Measurements from ENCODE around the gene KLK11. TPM values are rescaled to one million over a fixed set of nuclear protein-coding genes. Genes with fewer than 3 reads are reported as not detected.

The KLK11 gene
- total and polyA plus RNA-seq, 2 of the 8 experiments (the other 6 are each of a cell fraction or from before 2014, with no cell fraction given): 0.45 TPM; not detected in 1

DNA sequence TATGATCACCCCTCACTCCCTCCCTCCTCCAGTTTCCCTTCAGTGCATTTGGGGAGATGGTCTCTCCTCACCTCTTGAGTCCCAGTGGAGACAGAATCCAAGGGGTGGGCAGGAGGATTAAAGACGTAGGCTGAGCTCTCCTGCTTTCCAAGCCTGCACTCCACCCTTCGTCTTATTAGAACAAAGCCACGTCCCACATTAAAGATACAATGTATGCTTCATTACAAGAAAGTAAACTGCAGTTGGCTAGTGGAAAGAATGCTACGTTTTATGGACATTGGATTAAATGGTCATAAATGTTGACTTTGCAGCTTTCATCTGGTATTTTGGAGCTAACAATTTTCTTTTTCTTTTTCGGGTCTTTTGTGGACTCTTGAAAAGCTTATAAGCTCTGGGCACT lies 1.5 kb upstream of the KLK11 start (continued):
- TF ChIP-seq, protein P1, sequence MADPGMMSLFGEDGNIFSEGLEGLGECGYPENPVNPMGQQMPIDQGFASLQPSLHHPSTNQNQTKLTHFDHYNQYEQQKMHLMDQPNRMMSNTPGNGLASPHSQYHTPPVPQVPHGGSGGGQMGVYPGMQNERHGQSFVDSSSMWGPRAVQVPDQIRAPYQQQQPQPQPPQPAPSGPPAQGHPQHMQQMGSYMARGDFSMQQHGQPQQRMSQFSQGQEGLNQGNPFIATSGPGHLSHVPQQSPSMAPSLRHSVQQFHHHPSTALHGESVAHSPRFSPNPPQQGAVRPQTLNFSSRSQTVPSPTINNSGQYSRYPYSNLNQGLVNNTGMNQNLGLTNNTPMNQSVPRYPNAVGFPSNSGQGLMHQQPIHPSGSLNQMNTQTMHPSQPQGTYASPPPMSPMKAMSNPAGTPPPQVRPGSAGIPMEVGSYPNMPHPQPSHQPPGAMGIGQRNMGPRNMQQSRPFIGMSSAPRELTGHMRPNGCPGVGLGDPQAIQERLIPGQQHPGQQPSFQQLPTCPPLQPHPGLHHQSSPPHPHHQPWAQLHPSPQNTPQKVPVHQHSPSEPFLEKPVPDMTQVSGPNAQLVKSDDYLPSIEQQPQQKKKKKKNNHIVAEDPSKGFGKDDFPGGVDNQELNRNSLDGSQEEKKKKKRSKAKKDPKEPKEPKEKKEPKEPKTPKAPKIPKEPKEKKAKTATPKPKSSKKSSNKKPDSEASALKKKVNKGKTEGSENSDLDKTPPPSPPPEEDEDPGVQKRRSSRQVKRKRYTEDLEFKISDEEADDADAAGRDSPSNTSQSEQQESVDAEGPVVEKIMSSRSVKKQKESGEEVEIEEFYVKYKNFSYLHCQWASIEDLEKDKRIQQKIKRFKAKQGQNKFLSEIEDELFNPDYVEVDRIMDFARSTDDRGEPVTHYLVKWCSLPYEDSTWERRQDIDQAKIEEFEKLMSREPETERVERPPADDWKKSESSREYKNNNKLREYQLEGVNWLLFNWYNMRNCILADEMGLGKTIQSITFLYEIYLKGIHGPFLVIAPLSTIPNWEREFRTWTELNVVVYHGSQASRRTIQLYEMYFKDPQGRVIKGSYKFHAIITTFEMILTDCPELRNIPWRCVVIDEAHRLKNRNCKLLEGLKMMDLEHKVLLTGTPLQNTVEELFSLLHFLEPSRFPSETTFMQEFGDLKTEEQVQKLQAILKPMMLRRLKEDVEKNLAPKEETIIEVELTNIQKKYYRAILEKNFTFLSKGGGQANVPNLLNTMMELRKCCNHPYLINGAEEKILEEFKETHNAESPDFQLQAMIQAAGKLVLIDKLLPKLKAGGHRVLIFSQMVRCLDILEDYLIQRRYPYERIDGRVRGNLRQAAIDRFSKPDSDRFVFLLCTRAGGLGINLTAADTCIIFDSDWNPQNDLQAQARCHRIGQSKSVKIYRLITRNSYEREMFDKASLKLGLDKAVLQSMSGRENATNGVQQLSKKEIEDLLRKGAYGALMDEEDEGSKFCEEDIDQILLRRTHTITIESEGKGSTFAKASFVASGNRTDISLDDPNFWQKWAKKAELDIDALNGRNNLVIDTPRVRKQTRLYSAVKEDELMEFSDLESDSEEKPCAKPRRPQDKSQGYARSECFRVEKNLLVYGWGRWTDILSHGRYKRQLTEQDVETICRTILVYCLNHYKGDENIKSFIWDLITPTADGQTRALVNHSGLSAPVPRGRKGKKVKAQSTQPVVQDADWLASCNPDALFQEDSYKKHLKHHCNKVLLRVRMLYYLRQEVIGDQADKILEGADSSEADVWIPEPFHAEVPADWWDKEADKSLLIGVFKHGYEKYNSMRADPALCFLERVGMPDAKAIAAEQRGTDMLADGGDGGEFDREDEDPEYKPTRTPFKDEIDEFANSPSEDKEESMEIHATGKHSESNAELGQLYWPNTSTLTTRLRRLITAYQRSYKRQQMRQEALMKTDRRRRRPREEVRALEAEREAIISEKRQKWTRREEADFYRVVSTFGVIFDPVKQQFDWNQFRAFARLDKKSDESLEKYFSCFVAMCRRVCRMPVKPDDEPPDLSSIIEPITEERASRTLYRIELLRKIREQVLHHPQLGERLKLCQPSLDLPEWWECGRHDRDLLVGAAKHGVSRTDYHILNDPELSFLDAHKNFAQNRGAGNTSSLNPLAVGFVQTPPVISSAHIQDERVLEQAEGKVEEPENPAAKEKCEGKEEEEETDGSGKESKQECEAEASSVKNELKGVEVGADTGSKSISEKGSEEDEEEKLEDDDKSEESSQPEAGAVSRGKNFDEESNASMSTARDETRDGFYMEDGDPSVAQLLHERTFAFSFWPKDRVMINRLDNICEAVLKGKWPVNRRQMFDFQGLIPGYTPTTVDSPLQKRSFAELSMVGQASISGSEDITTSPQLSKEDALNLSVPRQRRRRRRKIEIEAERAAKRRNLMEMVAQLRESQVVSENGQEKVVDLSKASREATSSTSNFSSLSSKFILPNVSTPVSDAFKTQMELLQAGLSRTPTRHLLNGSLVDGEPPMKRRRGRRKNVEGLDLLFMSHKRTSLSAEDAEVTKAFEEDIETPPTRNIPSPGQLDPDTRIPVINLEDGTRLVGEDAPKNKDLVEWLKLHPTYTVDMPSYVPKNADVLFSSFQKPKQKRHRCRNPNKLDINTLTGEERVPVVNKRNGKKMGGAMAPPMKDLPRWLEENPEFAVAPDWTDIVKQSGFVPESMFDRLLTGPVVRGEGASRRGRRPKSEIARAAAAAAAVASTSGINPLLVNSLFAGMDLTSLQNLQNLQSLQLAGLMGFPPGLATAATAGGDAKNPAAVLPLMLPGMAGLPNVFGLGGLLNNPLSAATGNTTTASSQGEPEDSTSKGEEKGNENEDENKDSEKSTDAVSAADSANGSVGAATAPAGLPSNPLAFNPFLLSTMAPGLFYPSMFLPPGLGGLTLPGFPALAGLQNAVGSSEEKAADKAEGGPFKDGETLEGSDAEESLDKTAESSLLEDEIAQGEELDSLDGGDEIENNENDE (IDR thresholded peaks at IDR 0.05; ENCODE audit: insufficient replicate concordance, low read length): no peak
- no peak for TF ChIP-seq SP2 (IDR thresholded peaks at IDR 0.05; ENCODE audit: low read length)

Data from H1 (cell line).